Ishikawa (cell line): ENCODE results near the gene SLC12A7.

ENCODE experiments used
- CEBPB ChIP-seq: IDR thresholded peaks from 2 replicates; pipeline ENCODE4 v1.6.1; 2012
- CREB1 ChIP-seq: IDR thresholded peaks from 2 replicates; pipeline ENCODE4 v1.6.1; 2012; ENCODE audit warnings: low read depth
- EGR1 ChIP-seq: IDR thresholded peaks from 2 replicates; pipeline ENCODE4 v1.6.1; 2012
- EP300 ChIP-seq: IDR thresholded peaks from 2 replicates; pipeline ENCODE4 v1.6.1; 2012; ENCODE audit warnings: borderline replicate concordance
- FOXM1 ChIP-seq: IDR thresholded peaks from 2 replicates; pipeline ENCODE4 v1.6.1; 2012; ENCODE audit warnings: low read depth, borderline replicate concordance
- NFIC ChIP-seq: IDR thresholded peaks from 2 replicates; pipeline ENCODE4 v1.6.1; 2012
- RAD21 ChIP-seq: IDR thresholded peaks from 2 replicates; pipeline ENCODE4 v1.6.1; 2012; ENCODE audit warnings: low read depth
- TAF1 ChIP-seq: IDR thresholded peaks from 2 replicates; pipeline ENCODE4 v1.6.1; 2012; ENCODE audit warnings: low read depth, mild to moderate bottlenecking
- TCF12 ChIP-seq: IDR thresholded peaks from 2 replicates; pipeline ENCODE4 v1.6.1; 2012; ENCODE audit warnings: low read depth
- TEAD4 ChIP-seq: IDR thresholded peaks from 2 replicates; pipeline ENCODE4 v1.6.1; 2012
- YY1 ChIP-seq: IDR thresholded peaks from 2 replicates; pipeline ENCODE4 v1.6.1; 2012; ENCODE audit warnings: low read depth
- ZBTB7A ChIP-seq: IDR thresholded peaks from 2 replicates; pipeline ENCODE4 v1.6.1; 2012; ENCODE audit warnings: low read depth
- TF ChIP-seq, protein P1 (sequence below): IDR thresholded peaks from 2 replicates; pipeline ENCODE4 v1.6.1; 2012; ENCODE audit warnings: low read depth, mild to moderate bottlenecking
- TF ChIP-seq, protein P2 (sequence below): IDR thresholded peaks from 2 replicates; pipeline ENCODE4 v1.6.1; 2012
- TF ChIP-seq, protein P3 (sequence below): IDR thresholded peaks from 2 replicates; pipeline ENCODE4 v1.6.1; 2012

The SLC12A7 gene

DNA sequence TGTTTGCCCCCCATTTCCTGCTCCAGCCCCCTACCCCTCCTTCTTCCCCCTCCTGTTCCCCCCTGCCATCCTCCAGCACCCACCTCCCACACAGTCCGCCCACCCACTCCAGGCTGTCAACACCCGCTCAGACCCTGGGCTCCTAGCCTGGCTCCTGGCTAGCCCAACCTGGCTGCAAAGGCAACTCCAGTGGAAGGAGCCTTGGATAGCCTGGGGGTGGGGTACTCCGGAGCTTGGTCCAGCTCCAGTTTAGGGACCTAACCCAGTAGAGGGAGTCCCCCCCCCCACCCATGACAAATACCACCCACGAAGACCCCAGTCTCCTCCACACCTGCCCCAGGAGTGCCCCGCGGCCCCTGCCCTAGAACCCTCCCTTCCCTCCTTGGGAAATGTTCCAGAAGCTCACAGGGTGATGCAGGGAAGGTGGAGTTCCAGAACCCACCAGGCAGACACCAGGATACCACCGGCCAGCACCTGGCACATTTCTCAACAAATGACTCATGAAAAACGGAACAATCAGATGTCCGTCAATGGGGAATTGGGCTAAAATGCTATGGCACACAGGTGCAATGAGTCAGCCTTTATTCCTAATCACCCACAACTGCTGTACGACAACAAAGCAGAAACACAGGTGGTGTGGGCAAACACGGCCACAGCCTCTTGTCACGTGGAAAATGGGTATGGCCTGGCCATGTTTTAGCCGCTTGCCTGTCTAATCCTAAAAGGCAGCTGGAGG is 901 bp upstream of the SLC12A7 start:
- TF ChIP-seq, protein P1, sequence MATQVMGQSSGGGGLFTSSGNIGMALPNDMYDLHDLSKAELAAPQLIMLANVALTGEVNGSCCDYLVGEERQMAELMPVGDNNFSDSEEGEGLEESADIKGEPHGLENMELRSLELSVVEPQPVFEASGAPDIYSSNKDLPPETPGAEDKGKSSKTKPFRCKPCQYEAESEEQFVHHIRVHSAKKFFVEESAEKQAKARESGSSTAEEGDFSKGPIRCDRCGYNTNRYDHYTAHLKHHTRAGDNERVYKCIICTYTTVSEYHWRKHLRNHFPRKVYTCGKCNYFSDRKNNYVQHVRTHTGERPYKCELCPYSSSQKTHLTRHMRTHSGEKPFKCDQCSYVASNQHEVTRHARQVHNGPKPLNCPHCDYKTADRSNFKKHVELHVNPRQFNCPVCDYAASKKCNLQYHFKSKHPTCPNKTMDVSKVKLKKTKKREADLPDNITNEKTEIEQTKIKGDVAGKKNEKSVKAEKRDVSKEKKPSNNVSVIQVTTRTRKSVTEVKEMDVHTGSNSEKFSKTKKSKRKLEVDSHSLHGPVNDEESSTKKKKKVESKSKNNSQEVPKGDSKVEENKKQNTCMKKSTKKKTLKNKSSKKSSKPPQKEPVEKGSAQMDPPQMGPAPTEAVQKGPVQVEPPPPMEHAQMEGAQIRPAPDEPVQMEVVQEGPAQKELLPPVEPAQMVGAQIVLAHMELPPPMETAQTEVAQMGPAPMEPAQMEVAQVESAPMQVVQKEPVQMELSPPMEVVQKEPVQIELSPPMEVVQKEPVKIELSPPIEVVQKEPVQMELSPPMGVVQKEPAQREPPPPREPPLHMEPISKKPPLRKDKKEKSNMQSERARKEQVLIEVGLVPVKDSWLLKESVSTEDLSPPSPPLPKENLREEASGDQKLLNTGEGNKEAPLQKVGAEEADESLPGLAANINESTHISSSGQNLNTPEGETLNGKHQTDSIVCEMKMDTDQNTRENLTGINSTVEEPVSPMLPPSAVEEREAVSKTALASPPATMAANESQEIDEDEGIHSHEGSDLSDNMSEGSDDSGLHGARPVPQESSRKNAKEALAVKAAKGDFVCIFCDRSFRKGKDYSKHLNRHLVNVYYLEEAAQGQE: no peak
- TF ChIP-seq CEBPB (peak; percentile 61), EP300 (peak; percentile 78), ZBTB7A (peak; percentile 51; the same call in 1 of the 2 replicates), NFIC (peak; percentile 65), EGR1 (no peak), TAF1 (no peak), YY1 (no peak), RAD21 (no peak), TEAD4 (peak; percentile 65), TCF12 (peak; percentile 97), CREB1 (no peak), FOXM1 (peak; percentile 48; the same call in 1 of the 2 replicates)
- TF ChIP-seq, protein P2, sequence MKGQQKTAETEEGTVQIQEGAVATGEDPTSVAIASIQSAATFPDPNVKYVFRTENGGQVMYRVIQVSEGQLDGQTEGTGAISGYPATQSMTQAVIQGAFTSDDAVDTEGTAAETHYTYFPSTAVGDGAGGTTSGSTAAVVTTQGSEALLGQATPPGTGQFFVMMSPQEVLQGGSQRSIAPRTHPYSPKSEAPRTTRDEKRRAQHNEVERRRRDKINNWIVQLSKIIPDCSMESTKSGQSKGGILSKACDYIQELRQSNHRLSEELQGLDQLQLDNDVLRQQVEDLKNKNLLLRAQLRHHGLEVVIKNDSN: peak; percentile 69
- TF ChIP-seq, protein P3, sequence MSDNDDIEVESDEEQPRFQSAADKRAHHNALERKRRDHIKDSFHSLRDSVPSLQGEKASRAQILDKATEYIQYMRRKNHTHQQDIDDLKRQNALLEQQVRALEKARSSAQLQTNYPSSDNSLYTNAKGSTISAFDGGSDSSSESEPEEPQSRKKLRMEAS: peak; percentile 70; the same call in 1 of the 2 replicates

DNA sequence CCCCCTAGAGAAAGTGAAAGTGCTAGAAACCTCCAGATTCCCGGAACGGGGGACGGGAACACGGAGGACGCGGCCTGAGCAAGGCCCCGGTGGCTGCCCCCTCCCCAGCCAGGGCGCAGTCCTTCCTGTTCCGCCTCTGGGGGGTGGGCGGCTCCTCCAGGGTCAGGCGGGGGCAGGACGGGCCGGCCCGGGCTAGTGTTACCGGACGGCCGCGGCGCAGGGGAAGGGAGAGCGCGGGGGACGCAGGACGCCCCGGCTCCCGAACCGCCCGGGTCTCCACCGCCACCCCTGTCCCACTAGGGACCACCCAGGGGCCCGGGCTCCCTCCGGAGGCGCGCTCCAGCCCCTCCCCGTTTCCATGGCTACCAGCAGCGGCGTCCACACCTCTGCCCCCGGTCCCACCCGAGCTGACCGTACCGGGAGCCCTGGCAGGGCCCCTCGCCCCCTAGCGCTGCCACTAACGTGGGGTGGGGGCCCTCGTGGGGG is 579 bp downstream of the SLC12A7 start:
- TF ChIP-seq ZBTB7A (peak; percentile 26; the same call in 1 of the 2 replicates), RAD21 (no peak)

DNA sequence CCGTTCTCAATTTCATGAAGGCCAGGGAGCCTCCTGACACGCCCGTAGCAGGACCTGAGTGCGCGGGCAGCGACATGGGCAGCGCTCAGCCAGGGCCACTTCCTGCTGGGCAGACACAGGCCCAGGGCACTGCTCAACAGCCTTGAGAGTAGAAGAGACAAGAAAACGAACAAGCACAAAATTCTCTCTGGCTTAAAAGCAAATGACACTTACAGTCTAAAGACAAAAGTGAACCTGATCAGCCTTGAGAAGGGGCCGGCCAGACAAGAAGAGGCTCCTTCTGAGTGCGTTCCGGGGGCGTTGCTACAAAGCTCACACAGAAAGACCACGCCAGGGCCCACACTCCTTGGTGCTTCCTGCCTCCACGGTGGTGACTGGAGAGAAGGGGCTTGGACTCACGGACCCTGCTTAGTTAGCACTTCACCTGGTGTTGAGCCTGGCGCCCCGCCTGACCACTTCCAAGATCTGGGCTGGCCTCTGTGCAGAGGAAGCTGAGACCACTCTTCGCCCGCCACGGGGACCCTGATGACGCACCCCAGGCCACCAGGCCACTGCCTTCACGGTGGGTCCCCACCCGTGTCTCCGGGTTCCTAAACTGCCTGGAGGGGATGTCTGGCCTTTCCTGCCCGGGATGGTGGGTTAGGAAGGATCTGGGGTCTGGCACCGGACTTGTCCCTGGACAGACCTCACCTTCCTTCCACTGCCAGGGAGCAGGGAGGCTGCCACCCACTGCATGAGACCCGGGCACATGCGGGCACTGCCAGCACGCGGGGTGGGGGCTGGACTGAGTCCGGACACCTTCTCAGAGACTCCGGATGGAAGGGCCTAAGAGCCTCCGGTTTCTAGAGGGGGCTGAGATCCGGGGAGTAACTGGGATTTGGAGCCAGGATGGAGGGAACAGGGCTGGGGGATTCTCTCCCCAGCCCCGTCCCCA is 1.3 kb downstream of the SLC12A7 start:
- TF ChIP-seq RAD21 (no peak), CEBPB (no peak), TCF12 (no peak), YY1 (no peak), TEAD4 (no peak), TAF1 (no peak), EP300 (no peak), CREB1 (no peak)
- TF ChIP-seq, protein P1: no peak

DNA sequence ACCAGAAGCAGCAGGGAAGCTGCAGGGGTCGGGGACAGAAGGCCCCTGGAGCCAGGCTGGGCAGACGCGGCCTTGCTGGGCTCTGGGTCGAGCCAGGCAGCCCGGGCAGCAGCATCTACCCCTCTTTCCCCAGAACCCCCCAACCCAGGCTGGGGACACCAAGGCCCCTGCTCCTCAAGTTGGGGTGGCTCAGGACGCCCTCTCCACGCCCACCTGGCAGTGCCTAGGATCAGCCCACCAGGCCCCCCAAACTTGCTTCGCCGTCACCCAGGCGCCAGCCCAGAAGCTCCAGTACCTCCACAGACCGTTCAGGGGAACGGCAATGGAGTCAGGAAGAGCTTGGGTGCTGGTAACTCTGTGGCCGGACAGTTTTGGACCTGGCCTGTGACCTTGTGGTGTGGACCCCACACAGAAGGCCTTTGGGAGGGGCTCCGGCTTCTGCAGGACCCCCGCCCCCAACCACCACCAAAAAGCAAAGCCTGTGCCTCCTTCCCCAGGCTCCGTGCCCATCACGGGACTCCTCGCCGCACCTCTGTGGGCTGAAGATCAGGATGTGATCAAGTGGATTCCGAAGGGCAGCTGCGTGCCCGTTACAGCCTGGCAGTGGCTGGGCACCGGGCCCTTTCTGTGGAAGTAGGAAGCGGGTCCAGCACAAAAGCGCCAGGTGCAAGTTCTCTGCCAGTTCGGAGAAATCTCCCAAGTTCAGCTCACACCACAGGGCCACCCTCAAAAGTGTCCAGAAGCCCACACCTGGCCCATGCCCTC is 2.1 kb downstream of the SLC12A7 start:
- TF ChIP-seq YY1 (no peak), TEAD4 (no peak), NFIC (no peak), TAF1 (no peak), RAD21 (no peak), TCF12 (no peak), EP300 (no peak), CEBPB (no peak), EGR1 (no peak), CREB1 (no peak), FOXM1 (no peak), ZBTB7A (no peak)
- TF ChIP-seq, protein P2: no peak
- TF ChIP-seq, protein P3: no peak
- TF ChIP-seq, protein P1: no peak
